HepG2 (cell line): ENCODE results near the gene GPR89A. TPM values are rescaled to one million over a fixed set of nuclear protein-coding genes. Genes with fewer than 3 reads are reported as not detected.

Experiments used
- ATAC-seq: fragments of 200-7000 bp; cut with Tn5 transposase; 3 replicates; pipeline ENCODE4 v1.9.1; 2020; ENCODE audit warnings: mild to moderate bottlenecking, moderate library complexity
- BruUV-seq: library from RNA; stranded (reverse); fragments of 400-500 nt; replicated peaks from 2 replicates; lab custom pipeline; 2021; lab: Mats Ljungman, UMichigan
- CTCF ChIA-PET: fragments of 300-600 bp; formaldehyde crosslinking; extraction: SDS; loops from one replicate; lab custom pipeline; 2021; ENCODE audit warnings: low total read pairs, inconsistent platforms, low intra/inter-chr PET ratio; lab: Yijun Ruan, JAX
- POLR2A ChIA-PET: fragments of 350-600 bp; sonication (Branson Sonifier 250); formaldehyde crosslinking; loops from one replicate; lab custom pipeline; 2020; ENCODE audit warnings: antibody characterized with exemption, inconsistent platforms; lab: Yijun Ruan, JAX
- DNase-seq: peaks from one replicate; pipeline ENCODE4 v3.0.0-alpha.2; 2015; ENCODE audit warnings: low spot score
- FAIRE-seq: peaks from 3 replicates; lab custom pipeline; 2011; peaks lifted over from hg19 to GRCh38; lab: Jason Lieb, UNC
- H2AFZ ChIP-seq: one replicate; pipeline ENCODE4 v1.6.1; 2011; ENCODE audit warnings: low read length, inconsistent platforms
- H3K27ac ChIP-seq: fragments of 300-600 bp; 3 replicates; pipeline ENCODE4 v1.8.0; 2011; ENCODE audit warnings: mixed run types, mild to moderate bottlenecking, mixed read lengths, low read length, inconsistent platforms; ENCODE audit not compliant: insufficient read depth; ENCODE audit errors: extremely low read length
- H3K27me3 ChIP-seq, 2 experiments: fragments of 200-600 bp in 1 of 2; 2 replicates in 1 of 2; 3 replicates in 1 of 2; pipeline versions ENCODE4 v1.6.0 to v1.8.0; 2011; ENCODE audit warnings: low read length in 2 of 2, mild to moderate bottlenecking in 2 of 2, moderate library complexity in 2 of 2, inconsistent platforms in 1 of 2; ENCODE audit not compliant: insufficient read depth in 2 of 2, control insufficient read depth in 1 of 2
- H3K36me3 ChIP-seq, 2 experiments: fragments of 200-600 bp in 1 of 2; replicated peaks in 1 of 2; 2 replicates in 1 of 2; 3 replicates in 1 of 2; pipeline versions ENCODE4 v1.5.1 to v1.8.0; 2011; ENCODE audit warnings: low read length in 2 of 2, inconsistent platforms in 1 of 2; ENCODE audit not compliant: insufficient read depth in 2 of 2, control insufficient read depth in 1 of 2
- H3K4me1 ChIP-seq: 2 replicates; pipeline ENCODE4 v1.5.1; 2012; ENCODE audit warnings: low read length, inconsistent platforms; ENCODE audit not compliant: insufficient read depth
- H3K4me2 ChIP-seq: 2 replicates; pipeline ENCODE4 v1.6.0; 2011; ENCODE audit warnings: low read depth, low read length, inconsistent platforms
- H3K4me3 ChIP-seq, 3 experiments: fragments of 200-600 bp in 1 of 3; sonication (generic), shearing (Covaris generic) in 1 of 3; replicated peaks in 1 of 3; 2 replicates each; pipeline ENCODE4 v1.5.1; 2011 to 2016; ENCODE audit warnings: low read length in 3 of 3, inconsistent platforms in 2 of 3, low read depth in 2 of 3, mild to moderate bottlenecking in 2 of 3, control low read depth in 1 of 3, mixed read lengths in 1 of 3; ENCODE audit not compliant: insufficient read depth in 1 of 3
- H3K79me2 ChIP-seq: one replicate; pipeline ENCODE4 v1.6.1; 2011; ENCODE audit warnings: low read length, inconsistent platforms; ENCODE audit not compliant: insufficient read depth
- H3K9ac ChIP-seq: 2 replicates; pipeline ENCODE4 v1.6.0; 2011; ENCODE audit warnings: mild to moderate bottlenecking, low read depth, low read length, inconsistent platforms; ENCODE audit not compliant: insufficient read depth
- H3K9me3 ChIP-seq: 2 replicates; pipeline ENCODE4 v1.5.1; 2012; ENCODE audit warnings: mild to moderate bottlenecking, low read length
- H4K20me1 ChIP-seq: 2 replicates; pipeline ENCODE4 v1.6.0; 2011; ENCODE audit warnings: inconsistent platforms, mild to moderate bottlenecking, low read length, moderate library complexity; ENCODE audit not compliant: insufficient read depth
- ESRRA ChIP-seq: sonication (generic); formaldehyde crosslinking; IDR thresholded peaks from 2 replicates; pipeline ENCODE4 v1.5.1; 2020; ENCODE audit warnings: mild to moderate bottlenecking, low read depth, missing genetic modification reagents
- MXD3 ChIP-seq: IDR thresholded peaks from 2 replicates; pipeline ENCODE4 v1.6.1; 2016; ENCODE audit warnings: mild to moderate bottlenecking, missing biosample characterization, missing genetic modification reagents
- ZNF205 ChIP-seq: IDR thresholded peaks from 2 replicates; pipeline ENCODE4 v1.6.1; 2018; ENCODE audit warnings: missing biosample characterization, missing genetic modification reagents
- ZNF331 ChIP-seq: sonication (generic); formaldehyde crosslinking; IDR thresholded peaks from 2 replicates; pipeline ENCODE4 v1.4.0; 2020; ENCODE audit warnings: missing genetic modification reagents
- WGBS: methylation state at CpG from one replicate; pipeline ENCODE4 v1.1.6; 2017; ENCODE audit warnings: low lambda C conversion rate; 5-methylcytosine and 5-hydroxymethylcytosine counted together
- in situ Hi-C: cut with HindIII; loops from 2 replicates; pipeline ENCODE4 v1.10.0; 2017; ENCODE audit warnings: low pct_unique_long_range_greater_than_20kb; ENCODE audit not compliant: extremely low pct_ligation_motif_present
- intact Hi-C: fragments of 100-400 bp; cut with micrococcal nuclease; formaldehyde crosslinking; loops from one replicate; pipeline ENCODE4 v1.10.0; 2022; ENCODE audit not compliant: unreplicated experiment
- polyA plus RNA-seq, 8 experiments: library from polyadenylated mRNA; depleted of rRNA in 3 of 8; stranded (reverse) in 7 of 8; unstranded in 1 of 8; fragments of >200 nt; fragmentation: Illumina TruSeq in 4 of 8; extraction: Trizol in 4 of 8; gene quantifications; 2 replicates each; pipeline versions ENCODE4 v1.2.1 to v1.2.3, GENCODE V29; 2011 to 2016; ENCODE audit warnings: low read depth in 4 of 8, missing spikeins in 1 of 8, mixed read lengths in 1 of 8; ENCODE audit not compliant: insufficient read depth in 1 of 8
- total RNA-seq, 5 experiments: library from RNA; depleted of rRNA; stranded (reverse); fragments of >200 nt; fragmentation: Illumina TruSeq; extraction: Trizol; gene quantifications; 2 replicates each; pipeline ENCODE4 v1.2.3, GENCODE V29; 2016; ENCODE audit warnings: low read depth in 1 of 5
- TF ChIP-seq, protein P1 (sequence below): sonication (generic); formaldehyde crosslinking; IDR thresholded peaks from 2 replicates; pipeline ENCODE4 v1.5.1; 2020; ENCODE audit warnings: mild to moderate bottlenecking, missing genetic modification reagents, moderate library complexity
- TF ChIP-seq, protein P2 (sequence below): sonication (generic); formaldehyde crosslinking; IDR thresholded peaks from 2 replicates; pipeline ENCODE4 v1.4.0; 2020; ENCODE audit warnings: mild to moderate bottlenecking, missing genetic modification reagents
- TF ChIP-seq, protein P3 (sequence below): IDR thresholded peaks from 2 replicates; pipeline ENCODE4 v1.6.1; 2018; ENCODE audit warnings: missing genetic modification reagents, mild to moderate bottlenecking, missing compliant biosample characterization

GPR89A gene
- total and polyA plus RNA-seq, 2 of the 13 experiments (the other 11 are each of a cell fraction or from before 2014, with no cell fraction given): 23.4 to 32.6 TPM

GRCh38 chr1:145692785-145693443 lies 85.1 kb downstream of the GPR89A start:
- Histone ChIP-seq H3K4me2 (no peak overlapping the region), H3K9ac (no peak overlapping the region), H2AFZ (no peak overlapping the region), H3K4me3 (no peak overlapping the region), H3K79me2 (peaks cover 2% of the 10 kb centered on the region), H3K36me3 (peaks cover 1 to 20% of the 10 kb centered on the region in 2 experiments; a peak in 3 of 5 replicates), H3K4me1 (peaks cover 33% of the 10 kb centered on the region), H4K20me1 (no peaks in the 10 kb centered on the region), H3K27ac (no peak overlapping the region), H3K9me3 (no peaks in the 10 kb centered on the region), H3K27me3 (no peaks in the 10 kb centered on the region)
- no peak for DNase-seq
- ChIA-PET CTCF (no interaction called here), POLR2A (interaction anchor here (2.6 to 5.3 kb wide), 3 partner anchors 15 to 22 kb away, joined by 14 to 45 read pairs (median 23); partner anchors contain the start of gene PDZK1)
- intact Hi-C loops: no loop called here
- ATAC-seq: no peak
- 97% methylated on average over 11 of the region's 11 CpGs for WGBS
- FAIRE-seq: no peak
- BruUV-seq: no TSS peak
- in situ Hi-C loops: no loop called here
- TF ChIP-seq ZNF205 (CRISPR knock-in tag): no peak
- TF ChIP-seq, protein P1, sequence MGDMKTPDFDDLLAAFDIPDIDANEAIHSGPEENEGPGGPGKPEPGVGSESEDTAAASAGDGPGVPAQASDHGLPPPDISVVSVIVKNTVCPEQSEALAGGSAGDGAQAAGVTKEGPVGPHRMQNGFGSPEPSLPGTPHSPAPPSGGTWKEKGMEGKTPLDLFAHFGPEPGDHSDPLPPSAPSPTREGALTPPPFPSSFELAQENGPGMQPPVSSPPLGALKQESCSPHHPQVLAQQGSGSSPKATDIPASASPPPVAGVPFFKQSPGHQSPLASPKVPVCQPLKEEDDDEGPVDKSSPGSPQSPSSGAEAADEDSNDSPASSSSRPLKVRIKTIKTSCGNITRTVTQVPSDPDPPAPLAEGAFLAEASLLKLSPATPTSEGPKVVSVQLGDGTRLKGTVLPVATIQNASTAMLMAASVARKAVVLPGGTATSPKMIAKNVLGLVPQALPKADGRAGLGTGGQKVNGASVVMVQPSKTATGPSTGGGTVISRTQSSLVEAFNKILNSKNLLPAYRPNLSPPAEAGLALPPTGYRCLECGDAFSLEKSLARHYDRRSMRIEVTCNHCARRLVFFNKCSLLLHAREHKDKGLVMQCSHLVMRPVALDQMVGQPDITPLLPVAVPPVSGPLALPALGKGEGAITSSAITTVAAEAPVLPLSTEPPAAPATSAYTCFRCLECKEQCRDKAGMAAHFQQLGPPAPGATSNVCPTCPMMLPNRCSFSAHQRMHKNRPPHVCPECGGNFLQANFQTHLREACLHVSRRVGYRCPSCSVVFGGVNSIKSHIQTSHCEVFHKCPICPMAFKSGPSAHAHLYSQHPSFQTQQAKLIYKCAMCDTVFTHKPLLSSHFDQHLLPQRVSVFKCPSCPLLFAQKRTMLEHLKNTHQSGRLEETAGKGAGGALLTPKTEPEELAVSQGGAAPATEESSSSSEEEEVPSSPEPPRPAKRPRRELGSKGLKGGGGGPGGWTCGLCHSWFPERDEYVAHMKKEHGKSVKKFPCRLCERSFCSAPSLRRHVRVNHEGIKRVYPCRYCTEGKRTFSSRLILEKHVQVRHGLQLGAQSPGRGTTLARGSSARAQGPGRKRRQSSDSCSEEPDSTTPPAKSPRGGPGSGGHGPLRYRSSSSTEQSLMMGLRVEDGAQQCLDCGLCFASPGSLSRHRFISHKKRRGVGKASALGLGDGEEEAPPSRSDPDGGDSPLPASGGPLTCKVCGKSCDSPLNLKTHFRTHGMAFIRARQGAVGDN (CRISPR knock-in tag): no peak
- no peak for TF ChIP-seq ESRRA (CRISPR knock-in tag)
- TF ChIP-seq, protein P2, sequence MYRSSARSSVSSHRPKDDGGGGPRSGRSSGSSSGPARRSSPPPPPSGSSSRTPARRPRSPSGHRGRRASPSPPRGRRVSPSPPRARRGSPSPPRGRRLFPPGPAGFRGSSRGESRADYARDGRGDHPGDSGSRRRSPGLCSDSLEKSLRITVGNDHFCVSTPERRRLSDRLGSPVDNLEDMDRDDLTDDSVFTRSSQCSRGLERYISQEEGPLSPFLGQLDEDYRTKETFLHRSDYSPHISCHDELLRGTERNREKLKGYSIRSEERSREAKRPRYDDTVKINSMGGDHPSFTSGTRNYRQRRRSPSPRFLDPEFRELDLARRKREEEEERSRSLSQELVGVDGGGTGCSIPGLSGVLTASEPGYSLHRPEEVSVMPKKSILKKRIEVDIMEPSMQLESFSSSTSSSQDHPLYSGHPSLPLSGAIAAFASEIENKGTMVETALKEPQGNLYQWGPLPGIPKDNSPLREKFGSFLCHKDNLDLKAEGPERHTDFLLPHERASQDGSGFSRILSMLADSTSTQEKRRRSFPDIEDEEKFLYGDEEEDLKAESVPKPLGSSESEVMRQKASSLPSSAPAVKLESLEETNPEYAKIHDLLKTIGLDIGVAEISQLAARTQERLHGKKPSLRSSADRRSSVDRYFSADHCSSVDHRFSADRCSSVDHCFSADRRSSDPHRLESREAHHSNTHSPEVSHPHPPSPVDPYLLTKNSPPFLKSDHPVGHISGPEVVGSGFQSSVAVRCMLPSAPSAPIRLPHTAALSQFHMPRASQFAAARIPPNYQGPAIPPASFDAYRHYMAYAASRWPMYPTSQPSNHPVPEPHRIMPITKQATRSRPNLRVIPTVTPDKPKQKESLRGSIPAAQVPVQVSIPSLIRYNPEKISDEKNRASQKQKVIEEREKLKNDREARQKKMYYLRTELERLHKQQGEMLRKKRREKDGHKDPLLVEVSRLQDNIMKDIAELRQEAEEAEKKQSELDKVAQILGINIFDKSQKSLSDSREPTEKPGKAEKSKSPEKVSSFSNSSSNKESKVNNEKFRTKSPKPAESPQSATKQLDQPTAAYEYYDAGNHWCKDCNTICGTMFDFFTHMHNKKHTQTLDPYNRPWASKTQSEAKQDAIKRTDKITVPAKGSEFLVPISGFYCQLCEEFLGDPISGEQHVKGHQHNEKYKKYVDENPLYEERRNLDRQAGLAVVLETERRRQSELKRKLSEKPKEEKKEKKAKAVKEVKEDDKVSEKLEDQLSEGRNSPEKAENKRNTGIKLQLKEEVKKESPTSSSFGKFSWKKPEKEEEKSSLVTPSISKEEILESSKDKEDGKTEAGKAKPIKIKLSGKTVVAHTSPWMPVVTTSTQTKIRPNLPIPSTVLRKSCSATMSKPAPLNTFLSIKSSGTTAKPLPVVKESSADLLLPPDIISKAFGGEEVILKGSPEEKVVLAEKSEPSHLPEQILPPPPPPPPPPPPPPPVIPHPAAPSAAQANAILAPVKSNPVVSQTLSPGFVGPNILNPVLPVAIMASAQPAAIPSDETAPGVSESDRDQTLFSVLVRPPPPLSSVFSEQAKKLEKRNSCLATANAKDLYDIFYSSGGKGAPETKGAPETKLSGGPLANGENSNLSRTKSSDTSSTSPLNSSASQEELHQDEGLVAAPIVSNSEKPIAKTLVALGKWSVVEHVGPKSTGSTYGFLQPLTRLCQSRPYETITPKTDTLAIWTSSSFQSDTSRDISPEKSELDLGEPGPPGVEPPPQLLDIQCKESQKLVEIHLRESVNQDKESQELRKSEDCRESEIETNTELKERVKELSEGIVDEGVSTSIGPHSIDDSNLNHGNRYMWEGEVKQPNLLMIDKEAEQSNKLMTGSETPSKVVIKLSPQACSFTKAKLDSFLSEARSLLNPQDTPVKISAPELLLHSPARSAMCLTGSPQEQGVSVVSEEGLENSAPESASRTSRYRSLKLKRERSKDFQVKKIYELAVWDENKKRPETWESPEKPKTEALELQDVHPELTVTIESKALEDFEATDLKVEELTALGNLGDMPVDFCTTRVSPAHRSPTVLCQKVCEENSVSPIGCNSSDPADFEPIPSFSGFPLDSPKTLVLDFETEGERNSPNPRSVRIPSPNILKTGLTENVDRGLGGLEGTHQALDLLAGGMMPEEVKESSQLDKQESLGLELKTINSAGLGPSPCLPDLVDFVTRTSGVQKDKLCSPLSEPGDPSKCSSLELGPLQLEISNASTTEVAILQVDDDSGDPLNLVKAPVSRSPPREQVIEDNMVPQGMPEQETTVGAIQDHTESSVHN (CRISPR knock-in tag): no peak
- no peak for TF ChIP-seq ZNF331 (CRISPR knock-in tag)
- TF ChIP-seq, protein P3, sequence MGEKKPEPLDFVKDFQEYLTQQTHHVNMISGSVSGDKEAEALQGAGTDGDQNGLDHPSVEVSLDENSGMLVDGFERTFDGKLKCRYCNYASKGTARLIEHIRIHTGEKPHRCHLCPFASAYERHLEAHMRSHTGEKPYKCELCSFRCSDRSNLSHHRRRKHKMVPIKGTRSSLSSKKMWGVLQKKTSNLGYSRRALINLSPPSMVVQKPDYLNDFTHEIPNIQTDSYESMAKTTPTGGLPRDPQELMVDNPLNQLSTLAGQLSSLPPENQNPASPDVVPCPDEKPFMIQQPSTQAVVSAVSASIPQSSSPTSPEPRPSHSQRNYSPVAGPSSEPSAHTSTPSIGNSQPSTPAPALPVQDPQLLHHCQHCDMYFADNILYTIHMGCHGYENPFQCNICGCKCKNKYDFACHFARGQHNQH (CRISPR knock-in tag): no peak
- TF ChIP-seq MXD3: no peak
